A549 (cell line): ENCODE measurements around the gene MINDY4. TPM values are rescaled to one million over a fixed set of nuclear protein-coding genes. Genes with fewer than 3 reads are reported as not detected.

Experiments
- ATAC-seq, 2 experiments: fragments of 200-7000 bp in 1 of 2; fragments of >200 bp in 1 of 2; cut with Nextera tagmentation in 1 of 2; cut with Tn5 transposase in 1 of 2; 3 replicates each; pipeline versions ENCODE4 v1.8.0 to v1.9.1; 2018 to 2020; ENCODE audit warnings: mild to moderate bottlenecking in 1 of 2, moderate library complexity in 1 of 2
- CTCF ChIA-PET: fragments of 300-600 bp; sonication (Branson Sonifier 250); formaldehyde crosslinking; extraction: SDS; loops from one replicate; lab custom pipeline; 2021; ENCODE audit warnings: antibody characterized with exemption, inconsistent platforms; lab: Yijun Ruan, JAX
- POLR2A ChIA-PET: fragments of 350-600 bp; formaldehyde crosslinking; extraction: SDS; loops from one replicate; lab custom pipeline; 2021; ENCODE audit warnings: antibody characterized with exemption, inconsistent platforms; lab: Yijun Ruan, JAX
- DNase-seq, 2 experiments: peaks; one replicate each; pipeline versions ENCODE4 v3.0.0 to v3.0.0-alpha.2; 2011 to 2016; ENCODE audit warnings: low read depth in 1 of 2, low spot score in 1 of 2
- FAIRE-seq: peaks from 2 replicates; lab custom pipeline; 2011; peaks lifted over from hg19 to GRCh38; lab: Jason Lieb, UNC
- H3K27ac ChIP-seq, 2 experiments: fragments of >200 bp; sonication (Bioruptor Twin); formaldehyde crosslinking; 3 replicates each; pipeline ENCODE4 v1.5.1; 2016 to 2017
- H3K4me1 ChIP-seq: fragments of >200 bp; sonication (Bioruptor Twin); formaldehyde crosslinking; 3 replicates; pipeline ENCODE4 v1.6.1; 2016
- H3K4me2 ChIP-seq: fragments of >200 bp; sonication (Bioruptor Twin); formaldehyde crosslinking; 3 replicates; pipeline ENCODE4 v1.6.1; 2016
- H3K4me3 ChIP-seq: fragments of >200 bp; sonication (Bioruptor Twin); formaldehyde crosslinking; 3 replicates; pipeline ENCODE4 v1.5.1; 2016
- H3K9me3 ChIP-seq: fragments of >200 bp; sonication (Bioruptor Twin); formaldehyde crosslinking; 3 replicates; pipeline ENCODE4 v1.6.1; 2016
- BCL3 ChIP-seq: fragments of >200 bp; sonication (Bioruptor Twin); formaldehyde crosslinking; IDR thresholded peaks from 3 replicates; pipeline ENCODE4 v1.6.1; 2016
- CEBPB ChIP-seq, 2 experiments: fragments of >200 bp in 1 of 2; sonication (Bioruptor Twin) in 1 of 2; formaldehyde crosslinking in 1 of 2; IDR thresholded peaks; 2 replicates each; pipeline ENCODE4 v1.6.1; 2012 to 2016
- E2F6 ChIP-seq: IDR thresholded peaks from 2 replicates; pipeline ENCODE4 v1.6.1; 2012; ENCODE audit warnings: low read depth, borderline replicate concordance
- EHF ChIP-seq: fragments of 250-450 bp; sonication (Bioruptor Pico); IDR thresholded peaks from 2 replicates; pipeline ENCODE4 v1.5.0; 2020; ENCODE audit warnings: mild to moderate bottlenecking
- EHMT2 ChIP-seq: fragments of 200-600 bp; sonication (generic); IDR thresholded peaks from 2 replicates; pipeline ENCODE4 v1.6.1; 2016; ENCODE audit warnings: antibody characterized with exemption, low read depth, mild to moderate bottlenecking, moderate library complexity
- EP300 ChIP-seq, 2 experiments: fragments of >200 bp; sonication (Bioruptor Twin); formaldehyde crosslinking; IDR thresholded peaks; 2 replicates in 1 of 2; 3 replicates in 1 of 2; pipeline ENCODE4 v1.6.1; 2016 to 2017
- ESRRA ChIP-seq: fragments of 150-350 bp; IDR thresholded peaks from 2 replicates; pipeline ENCODE4 v1.6.1; 2014; ENCODE audit warnings: mild to moderate bottlenecking, low read length, borderline replicate concordance
- GATA3 ChIP-seq: IDR thresholded peaks from 2 replicates; pipeline ENCODE4 v1.6.1; 2012; ENCODE audit warnings: borderline replicate concordance
- HMGXB4 ChIP-seq: fragments of 250-450 bp; sonication (Bioruptor Pico); IDR thresholded peaks from 2 replicates; pipeline ENCODE4 v1.5.0; 2021; ENCODE audit warnings: mild to moderate bottlenecking, moderate library complexity, borderline replicate concordance
- HOXB13 ChIP-seq: fragments of 250-450 bp; sonication (Bioruptor Pico); IDR thresholded peaks from 2 replicates; pipeline ENCODE4 v1.5.0; 2020; ENCODE audit warnings: low read depth, mild to moderate bottlenecking, moderate library complexity
- HOXB5 ChIP-seq: fragments of 250-450 bp; sonication (Bioruptor Pico); IDR thresholded peaks from 2 replicates; pipeline ENCODE4 v1.5.0; 2020; ENCODE audit warnings: mild to moderate bottlenecking, moderate library complexity
- JUN ChIP-seq, 2 experiments: fragments of >200 bp; sonication (Bioruptor Twin); formaldehyde crosslinking; IDR thresholded peaks; 2 replicates in 1 of 2; 3 replicates in 1 of 2; pipeline ENCODE4 v1.6.1; 2016 to 2017
- KDM1A ChIP-seq: fragments of 200-600 bp; sonication (generic); IDR thresholded peaks from 2 replicates; pipeline ENCODE4 v1.6.1; 2016; ENCODE audit warnings: low read depth, mild to moderate bottlenecking
- MYC ChIP-seq: IDR thresholded peaks from 2 replicates; pipeline ENCODE4 v1.6.1; 2012; ENCODE audit warnings: mild to moderate bottlenecking, inconsistent platforms, low read length, improper control_type of control experiment, borderline replicate concordance
- NPAS2 ChIP-seq: fragments of 250-450 bp; sonication (Bioruptor Pico); IDR thresholded peaks from 2 replicates; pipeline ENCODE4 v1.8.0; 2022; ENCODE audit warnings: mild to moderate bottlenecking, moderate library complexity, borderline replicate concordance
- TFCP2L1 ChIP-seq: fragments of 250-450 bp; sonication (Bioruptor Pico); IDR thresholded peaks from 2 replicates; pipeline ENCODE4 v1.5.0; 2021; ENCODE audit warnings: mild to moderate bottlenecking
- ZC3H11A ChIP-seq: fragments of 450-650 bp; IDR thresholded peaks from 2 replicates; pipeline ENCODE4 v1.6.1; 2014; ENCODE audit warnings: antibody characterized with exemption, mild to moderate bottlenecking
- ZFP36 ChIP-seq: fragments of 450-650 bp; IDR thresholded peaks from 2 replicates; pipeline ENCODE4 v1.6.1; 2014; ENCODE audit warnings: borderline replicate concordance; ENCODE audit not compliant: partially characterized antibody
- WGBS: methylation state at CpG from one replicate; pipeline ENCODE4 v1.1.6; 2017; ENCODE audit errors: missing lambda C conversion rate; 5-methylcytosine and 5-hydroxymethylcytosine counted together
- polyA plus RNA-seq, 4 experiments: library from polyadenylated mRNA; depleted of rRNA in 3 of 4; stranded (reverse); fragments of >200 nt; fragmentation: RNase III in 1 of 4; extraction: RNeasy Plus Mini Kit Qiagen cat#74134 plus additional on column Dnase treatment in 1 of 4; gene quantifications; 2 replicates in 3 of 4; 3 replicates in 1 of 4; pipeline ENCODE4 v1.2.3, GENCODE V29; 2011 to 2017

The MINDY4 gene
- polyA plus RNA-seq, 2 of the 4 experiments (the other 2 are of a cell fraction): 1.8 to 3.6 TPM

- TF ChIP-seq HMGXB4 (CRISPR knock-in tag): no peak
- no peak for TF ChIP-seq GATA3
- TF ChIP-seq ZC3H11A: no peak
- no peak for TF ChIP-seq HOXB13 (CRISPR knock-in tag)
- no peak for TF ChIP-seq EHMT2
- no peak for TF ChIP-seq HOXB5
- no peak for TF ChIP-seq CEBPB (IDR thresholded peaks at IDR 0.05)
Observed at GRCh38 chr7:30842542-30843451, 71.6 kb downstream of the MINDY4 start (continued).

- POLR2A ChIA-PET: no interaction called here
- WGBS: 82% methylated on average over 11 of the region's 11 CpGs
- H3K4me3 ChIP-seq: no peak overlapping the region
- H3K27ac ChIP-seq: no peak overlapping the region
- TF ChIP-seq TFCP2L1 (CRISPR knock-in tag) (no peak), MYC (no peak), NPAS2 (CRISPR knock-in tag) (no peak), BCL3 (no peak), JUN (IDR thresholded peaks at IDR 0.05) (no peak), EP300 (IDR thresholded peaks at IDR 0.05) (no peak), ESRRA (no peak), KDM1A (no peak), ZFP36 (no peak), HMGXB4 (CRISPR knock-in tag) (no peak), EHF (CRISPR knock-in tag) (no peak), E2F6 (no peak), HOXB13 (CRISPR knock-in tag) (no peak)
- TF ChIP-seq, all 56 proteins: peak for 0
- Histone ChIP-seq H3K4me2 (no peak overlapping the region), H3K9me3 (no peaks in the 10 kb centered on the region), H3K4me1 (peaks cover 5% of the 10 kb centered on the region; the same call in 1 of the 3 replicates)
- FAIRE-seq (no peak), ATAC-seq (no peak; a peak in 1 of 6 replicates), DNase-seq (no peak)
- CTCF ChIA-PET: no interaction called here
Observed at GRCh38 chr7:30843741-30844482, 72.7 kb downstream of the MINDY4 start.
